Prostate gland (tissue), 2 donors: Measurements from ENCODE around the gene HIF1AN.

Experiments used
- CTCF ChIP-seq, 4 experiments: fragments of 200-600 bp in 2 of 4; fragments of 450-650 bp in 2 of 4; sonication (generic) in 2 of 4; IDR thresholded peaks; 1 replicate in 3 of 4; 2 replicates in 1 of 4; pipeline ENCODE4 v1.5.1; 2016 to 2019; ENCODE audit warnings: antibody characterized with exemption in 4 of 4, mild to moderate bottlenecking in 2 of 4, moderate library complexity in 2 of 4
- POLR2A ChIP-seq: fragments of 450-650 bp; IDR thresholded peaks from one replicate; pipeline ENCODE4 v1.6.1; 2016; ENCODE audit warnings: antibody characterized with exemption, mild to moderate bottlenecking
- POLR2AphosphoS5 ChIP-seq: sonication (generic); formaldehyde crosslinking; IDR thresholded peaks from one replicate; pipeline ENCODE4 v1.6.1; 2017; ENCODE audit warnings: antibody characterized with exemption

GRCh38 chr10:100571084-100571856, 35.5 kb downstream of the HIF1AN start:
- TF ChIP-seq POLR2A (no peak), CTCF (IDR thresholded peaks at IDR 0.05) (no peak), POLR2AphosphoS5 (no peak)
